Amygdala (tissue), 56 donors: ENCODE data around the gene KRT2.

Experiments used
- DNase-seq, 56 donors: peaks; one replicate each; lab custom pipeline; 2025; lab: John Stamatoyannopoulos, UW

The KRT2 gene

GRCh38 chr12:52651726-52652261 lies at the start of gene KRT2:
Gene KRT2 (minus strand): TSS chr12:52652211. CDS start chr12:52652142, 69 bp downstream.
- no peak for DNase-seq

GRCh38 chr12:52701281-52701680 lies 49.3 kb upstream of the KRT2 start:
- no peak for DNase-seq

- no peak for DNase-seq
Observed at GRCh38 chr12:52699960-52700359, 47.9 kb upstream of the KRT2 start.

- no peak for DNase-seq
Observed at GRCh38 chr12:52699373-52699772, 47.4 kb upstream of the KRT2 start.

- no peak for DNase-seq
Observed at GRCh38 chr12:52698651-52699340, 46.8 kb upstream of the KRT2 start.

- DNase-seq, result no peak
Observed at GRCh38 chr12:52697058-52697582, 45.1 kb upstream of the KRT2 start.

- DNase-seq, result no peak
Observed at GRCh38 chr12:52696588-52696987, 44.6 kb upstream of the KRT2 start.

- no peak for DNase-seq
Observed at GRCh38 chr12:52695039-52695438, 43.0 kb upstream of the KRT2 start.

- DNase-seq, result no peak
Observed at GRCh38 chr12:52694151-52694550, 42.1 kb upstream of the KRT2 start.

- no peak for DNase-seq
Observed at GRCh38 chr12:52693261-52693660, 41.2 kb upstream of the KRT2 start.

GRCh38 chr12:52692254-52692653 lies 40.2 kb upstream of the KRT2 start:
- no peak for DNase-seq

- DNase-seq, result no peak
Observed at GRCh38 chr12:52691841-52692150, 39.8 kb upstream of the KRT2 start.

- DNase-seq, result peak in 5 of 56 donors; percentile 7 to 29 (median 8)
Observed at GRCh38 chr12:52691076-52691840, 39.2 kb upstream of the KRT2 start.

GRCh38 chr12:52690351-52691075 lies 38.5 kb upstream of the KRT2 start:
- DNase-seq, result no peak

- no peak for DNase-seq
Observed at GRCh38 chr12:52689936-52690335, 37.9 kb upstream of the KRT2 start.

- no peak for DNase-seq
Observed at GRCh38 chr12:52689239-52689638, 37.2 kb upstream of the KRT2 start.

GRCh38 chr12:52688481-52688880 lies 36.5 kb upstream of the KRT2 start:
- no peak for DNase-seq

- DNase-seq, result no peak
Observed at GRCh38 chr12:52687497-52688385, 35.7 kb upstream of the KRT2 start.

- no peak for DNase-seq
Observed at GRCh38 chr12:52686756-52687487, 34.9 kb upstream of the KRT2 start.
